Measurements from ENCODE around the gene GPX5.
"Not testable (repeated sequence)": the region's sequence is repeated elsewhere in the genome, so short reads cannot be mapped to it uniquely, and the experiment has no call there.

The GPX5 gene

DNA sequence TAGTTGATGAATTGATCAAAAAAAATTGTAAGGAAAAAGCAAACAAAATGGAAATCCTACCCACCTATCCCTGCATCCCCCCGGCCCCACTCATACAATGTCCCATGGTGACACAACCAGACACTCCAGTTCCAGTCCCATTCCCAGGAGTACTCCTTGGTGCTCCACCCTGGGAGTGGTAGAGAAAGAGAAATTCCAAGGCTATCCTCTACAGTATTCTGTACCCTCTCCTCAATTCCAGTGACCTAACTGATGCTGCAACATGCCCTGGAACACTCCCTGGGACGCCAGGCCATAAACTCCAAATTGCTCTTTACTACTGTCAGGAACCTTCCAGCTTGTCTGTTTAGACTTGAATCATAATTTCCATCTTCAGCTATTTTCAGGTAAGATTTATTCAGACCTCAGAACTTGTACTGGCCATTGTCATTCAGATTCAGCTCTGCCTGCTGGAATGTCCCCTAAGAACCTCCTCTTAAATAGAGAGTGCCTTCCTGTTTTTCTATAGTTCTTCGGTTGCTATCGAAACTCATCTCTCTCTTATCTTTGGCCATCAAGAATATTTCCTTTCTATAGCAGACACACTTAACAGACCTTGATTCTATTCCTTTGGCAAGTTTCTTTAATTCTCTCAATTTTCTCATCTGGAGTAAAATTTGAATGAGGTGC is 18.7 kb upstream of the GPX5 start:
- H3K4me1 ChIP-seq, result peaks cover 13 to 19% (median 16%) of the 10 kb centered on the region in 10 experiments; a peak in 19 of 20 replicates
- no peak for TF ChIP-seq Cebpa-rat (IDR thresholded peaks at IDR 0.05)
- H3K27me3 ChIP-seq, result no peaks in the 10 kb centered on the region
- no peaks in the 10 kb centered on the region for H4K20me1 ChIP-seq
- peak overlapping the region; percentile 43 to 81 (median 67) for H3K4me2 ChIP-seq
- no peaks in the 10 kb centered on the region for H3K36me3 ChIP-seq
- H3K27ac ChIP-seq, result peak overlapping the region in 3 of 11 experiments; percentile 0 to 61 (median 36); a peak in 3 of 22 replicates
- peaks cover 9 to 21% (median 14%) of the 10 kb centered on the region in 11 experiments for H3K9me3 ChIP-seq (replicated peaks in 1 of 11)
- H3K4me3 ChIP-seq, result peak overlapping the region in 2 of 10 experiments; percentile 13 to 26; a peak in 2 of 20 replicates
- peak overlapping the region in 1 of 11 experiments; percentile 17; a peak in 1 of 22 replicates for H3K9ac ChIP-seq

DNA sequence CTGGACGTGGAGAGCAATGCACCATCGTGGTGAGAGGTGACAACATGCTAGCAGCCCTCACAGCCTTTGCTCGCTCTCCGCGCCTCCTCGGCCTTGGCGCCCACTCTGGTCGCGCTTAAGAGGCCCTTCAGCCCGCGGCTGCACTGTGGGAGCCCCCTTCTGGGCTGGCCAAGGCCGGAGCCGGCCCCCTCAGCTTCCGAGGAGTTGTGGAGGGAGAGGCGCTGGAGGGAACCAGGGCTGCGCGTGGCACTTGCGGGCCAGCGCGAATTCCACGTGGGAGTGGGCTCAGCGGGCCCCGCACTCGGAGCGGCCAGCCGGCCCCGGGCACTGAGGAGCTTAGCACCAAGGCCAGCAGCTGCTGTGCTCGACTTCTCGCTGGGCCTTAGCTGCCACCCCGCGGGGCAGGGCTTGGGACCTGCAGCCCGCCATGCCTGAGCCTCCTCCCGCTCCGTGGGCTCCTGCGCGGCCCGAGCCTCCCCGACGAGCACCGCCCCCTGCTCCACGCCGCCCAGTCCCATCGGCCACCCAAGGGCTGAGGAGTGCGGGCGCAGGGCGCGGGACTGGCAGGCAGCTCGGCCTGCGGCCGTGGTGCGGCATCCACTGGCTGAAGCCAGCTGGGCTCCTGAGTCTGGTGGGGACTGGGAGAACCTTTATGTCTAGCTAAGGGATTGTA is 13.9 kb upstream of the GPX5 start:
- H3K27me3 ChIP-seq, result no peaks in the 10 kb centered on the region
- no peak for TF ChIP-seq Cebpa-rat (IDR thresholded peaks at IDR 0.05)
- H4K20me1 ChIP-seq, result no peaks in the 10 kb centered on the region
- no peak overlapping the region for H3K9ac ChIP-seq
- H3K36me3 ChIP-seq, result no peaks in the 10 kb centered on the region
- no peak overlapping the region for H3K27ac ChIP-seq
- H3K4me3 ChIP-seq, result no peak overlapping the region
- H3K4me2 ChIP-seq, result no peak overlapping the region
- H3K4me1 ChIP-seq, result peaks cover 8 to 12% (median 11%) of the 10 kb centered on the region in 10 experiments; a peak in 19 of 20 replicates
- H3K9me3 ChIP-seq (replicated peaks in 1 of 11), result peaks cover 9 to 19% (median 13%) of the 10 kb centered on the region in 11 experiments; a peak in 21 of 22 replicates

- H3K9me3 ChIP-seq (replicated peaks in 1 of 11), result peaks cover 9 to 19% (median 13%) of the 10 kb centered on the region in 11 experiments; a peak in 21 of 22 replicates
- not testable (repeated sequence) for H3K36me3 ChIP-seq, H3K4me2 ChIP-seq, H3K4me1 ChIP-seq, H3K27ac ChIP-seq, H3K4me3 ChIP-seq, H4K20me1 ChIP-seq, H3K9ac ChIP-seq, H3K27me3 ChIP-seq
These were observed 13.3 kb upstream of the GPX5 start for GRCh38 chr6:28512387-28512786.

GRCh38 chr6:28515676-28516075 is 10.0 kb upstream of the GPX5 start, which contains the start of gene GPX6:
Gene GPX6 (minus strand): TSS chr6:28515793. CDS start chr6:28515743, 50 bp downstream.
- H4K20me1 ChIP-seq, result no peaks in the 10 kb centered on the region
- H3K9me3 ChIP-seq (replicated peaks in 1 of 11), result peaks cover 9 to 19% (median 13%) of the 10 kb centered on the region in 11 experiments; a peak in 21 of 22 replicates
- TF ChIP-seq Cebpa-rat (IDR thresholded peaks at IDR 0.05), result no peak
- H3K36me3 ChIP-seq, result no peaks in the 10 kb centered on the region
- H3K4me2 ChIP-seq, result no peak within 1 kb of the TSS
- H3K27ac ChIP-seq, result no peak within 1 kb of the TSS
- no peak within 1 kb of the TSS for H3K9ac ChIP-seq
- H3K27me3 ChIP-seq, result no peaks in the 10 kb centered on the region
- no peak within 1 kb of the TSS for H3K4me3 ChIP-seq
- H3K4me1 ChIP-seq, result no peaks in the 10 kb centered on the region

- no peak overlapping the region for H3K4me3 ChIP-seq
- no peak overlapping the region for H3K4me2 ChIP-seq
- no peaks in the 10 kb centered on the region for H3K27me3 ChIP-seq
- no peak for TF ChIP-seq Cebpa-rat (IDR thresholded peaks at IDR 0.05)
- H3K9me3 ChIP-seq (replicated peaks in 1 of 11), result no peaks in the 10 kb centered on the region
- no peaks in the 10 kb centered on the region for H3K36me3 ChIP-seq
- no peak overlapping the region for H3K27ac ChIP-seq
- no peaks in the 10 kb centered on the region for H3K4me1 ChIP-seq
- H3K9ac ChIP-seq, result no peak overlapping the region
- H4K20me1 ChIP-seq, result no peaks in the 10 kb centered on the region
These were observed 7.7 kb upstream of the GPX5 start for GRCh38 chr6:28517964-28518363.

DNA sequence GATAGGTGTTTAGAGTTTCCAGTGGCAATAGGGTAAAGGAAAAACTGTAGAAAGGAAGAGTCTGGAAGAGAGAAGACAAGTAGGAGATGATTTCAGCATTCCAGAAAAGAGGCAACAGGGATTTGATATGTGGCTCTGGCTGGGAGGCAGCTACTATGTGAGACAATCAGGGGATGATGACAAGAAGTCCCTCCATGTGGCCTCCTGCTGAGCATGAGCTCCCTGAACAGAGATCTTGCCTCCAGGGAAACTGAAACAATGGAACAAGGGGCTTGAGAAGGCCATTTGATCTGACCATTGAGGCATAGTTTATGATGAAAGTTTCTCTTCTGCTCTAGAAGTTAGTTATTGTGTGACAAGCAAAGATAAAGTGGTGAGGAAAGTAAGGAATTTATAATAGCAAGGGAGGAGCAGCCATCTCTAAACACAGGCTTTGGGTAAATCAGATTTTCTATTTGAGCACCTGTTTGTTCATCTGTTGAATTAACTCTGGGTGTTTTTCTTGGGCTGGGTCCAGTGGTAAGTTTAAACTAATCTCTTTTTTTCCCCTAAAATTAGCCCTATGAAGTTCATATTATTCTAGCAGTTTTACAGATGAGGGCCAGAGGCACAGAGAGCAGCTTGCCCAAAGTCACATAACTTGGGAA is 3.0 kb upstream of the GPX5 start:
- Histone ChIP-seq H4K20me1 (no peaks in the 10 kb centered on the region), H3K27ac (no peak overlapping the region), H3K4me3 (no peak overlapping the region), H3K4me1 (peaks cover 0 to 8% (median 5%) of the 10 kb centered on the region in 10 experiments; a peak in 12 of 20 replicates), H3K27me3 (peaks cover 0 to 10% (median 0%) of the 10 kb centered on the region in 11 experiments; a peak in 2 of 22 replicates), H3K36me3 (no peaks in the 10 kb centered on the region), H3K4me2 (no peak overlapping the region; a peak in 1 of 22 replicates), H3K9me3 (replicated peaks in 1 of 11) (no peaks in the 10 kb centered on the region), H3K9ac (no peak overlapping the region)
- no peak for TF ChIP-seq Cebpa-rat (IDR thresholded peaks at IDR 0.05)

DNA sequence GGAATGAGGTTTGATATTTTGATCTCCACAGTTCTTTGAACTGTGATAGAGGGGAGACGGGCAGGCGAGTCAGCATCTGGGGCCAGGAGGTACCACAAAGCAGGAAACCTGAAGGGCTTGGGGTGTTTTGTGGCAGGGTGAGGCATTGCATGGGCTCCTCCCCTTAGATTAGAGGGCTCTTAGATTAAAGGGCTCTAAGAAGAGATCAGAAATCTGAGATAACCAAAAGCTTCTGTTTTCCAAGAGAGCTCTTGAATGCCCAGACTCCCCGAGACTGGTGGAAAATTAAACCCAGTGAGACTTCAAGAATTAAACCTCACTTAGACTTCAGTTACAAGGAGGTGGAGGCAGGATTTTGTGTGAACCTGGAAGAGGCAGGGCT is 2.4 kb upstream of the GPX5 start:
- peak overlapping the region in 1 of 11 experiments; percentile 5; a peak in 1 of 22 replicates for H3K4me2 ChIP-seq
- peaks cover 0 to 10% (median 0%) of the 10 kb centered on the region in 11 experiments; a peak in 2 of 22 replicates for H3K27me3 ChIP-seq
- TF ChIP-seq Cebpa-rat (IDR thresholded peaks at IDR 0.05), result no peak
- H3K9me3 ChIP-seq (replicated peaks in 1 of 11), result no peaks in the 10 kb centered on the region
- H4K20me1 ChIP-seq, result no peaks in the 10 kb centered on the region
- no peak overlapping the region for H3K27ac ChIP-seq
- H3K4me3 ChIP-seq, result no peak overlapping the region
- H3K4me1 ChIP-seq, result peaks cover 0 to 8% (median 5%) of the 10 kb centered on the region in 10 experiments; a peak in 12 of 20 replicates
- no peak overlapping the region for H3K9ac ChIP-seq
- no peaks in the 10 kb centered on the region for H3K36me3 ChIP-seq

DNA sequence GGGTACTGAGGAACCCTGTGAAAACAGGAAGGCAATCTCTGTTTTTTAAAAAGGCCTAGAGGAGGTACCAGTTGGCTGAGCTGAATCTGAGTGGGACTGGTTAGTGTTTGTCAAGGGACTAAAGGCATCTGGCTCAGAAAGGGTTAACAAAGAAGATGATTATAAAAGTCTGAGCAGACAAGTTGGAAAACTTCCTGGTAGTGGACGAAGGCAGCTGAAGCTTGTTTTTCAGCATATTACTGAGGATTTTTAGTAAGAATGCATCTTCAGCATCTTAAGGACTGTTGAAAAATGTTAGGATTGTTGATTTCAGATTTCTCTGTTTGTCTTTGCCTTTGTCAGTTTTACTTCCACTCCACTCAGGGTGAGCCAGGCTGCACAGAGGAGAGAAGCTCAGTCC is 5.1 kb downstream of the GPX5 start:
- TF ChIP-seq Cebpa-rat (IDR thresholded peaks at IDR 0.05), result no peak

GRCh38 chr6:28531479-28532128 is 5.9 kb downstream of the GPX5 start:
- no peak overlapping the region for H3K9ac ChIP-seq
- no peak overlapping the region for H3K27ac ChIP-seq
- H3K4me3 ChIP-seq, result no peak overlapping the region
- no peaks in the 10 kb centered on the region for H3K9me3 ChIP-seq (replicated peaks in 1 of 11)
- no peak overlapping the region for H3K4me2 ChIP-seq
- no peaks in the 10 kb centered on the region for H3K27me3 ChIP-seq
- no peaks in the 10 kb centered on the region for H3K4me1 ChIP-seq
- TF ChIP-seq Cebpa-rat (IDR thresholded peaks at IDR 0.05), result no peak
- H4K20me1 ChIP-seq, result no peaks in the 10 kb centered on the region
- no peaks in the 10 kb centered on the region for H3K36me3 ChIP-seq

More for the DNA sequence above, 5.1 kb downstream of the GPX5 start:
- no peak overlapping the region for H3K9ac ChIP-seq
- H4K20me1 ChIP-seq, result no peaks in the 10 kb centered on the region
- H3K27ac ChIP-seq, result no peak overlapping the region
- no peaks in the 10 kb centered on the region for H3K9me3 ChIP-seq (replicated peaks in 1 of 11)
- no peak overlapping the region for H3K4me3 ChIP-seq
- H3K4me2 ChIP-seq, result no peak overlapping the region
- peaks cover 0 to 5% (median 0%) of the 10 kb centered on the region in 11 experiments; a peak in 2 of 22 replicates for H3K27me3 ChIP-seq
- H3K4me1 ChIP-seq, result peaks cover 0 to 4% (median 2%) of the 10 kb centered on the region in 10 experiments; a peak in 12 of 20 replicates
- H3K36me3 ChIP-seq, result no peaks in the 10 kb centered on the region
